Measurements from ENCODE around the gene CCSER1.

The CCSER1 gene

DNA sequence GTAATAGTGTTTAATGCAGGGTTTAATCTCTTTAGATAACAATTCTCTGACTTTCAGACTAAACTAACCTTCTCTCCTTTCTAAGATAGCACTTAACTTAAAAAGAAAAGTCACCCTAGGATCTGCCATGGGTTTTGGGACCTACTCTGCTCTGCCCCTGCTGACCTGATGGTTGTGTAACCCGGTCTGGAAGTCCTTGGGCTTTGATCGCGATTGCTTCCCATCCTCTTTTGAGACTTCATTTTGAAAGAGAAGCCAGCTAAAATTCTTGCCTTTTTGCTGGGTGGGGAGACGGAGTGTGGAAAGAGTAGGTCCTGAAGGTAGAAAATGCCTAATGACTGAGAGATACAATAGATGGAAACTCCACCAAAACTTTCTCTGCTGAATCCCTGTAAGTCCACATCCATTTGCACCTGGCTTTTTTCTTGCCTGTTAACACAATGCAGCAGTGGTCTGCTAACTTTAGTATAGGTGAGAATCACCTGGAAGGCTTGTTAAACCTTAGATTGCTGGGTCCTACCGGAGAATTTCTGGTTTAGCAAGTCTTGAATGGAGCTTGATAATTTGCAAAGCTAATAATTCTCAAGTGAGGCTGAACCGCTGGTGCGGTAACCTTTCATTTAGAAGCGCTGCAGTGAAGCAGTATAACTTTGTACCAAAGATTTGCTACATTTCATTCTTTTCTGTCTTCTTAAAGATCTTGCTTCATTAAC, 45.6 kb upstream of the CCSER1 start:
- Histone ChIP-seq H3K4me2 (ENCODE audit: insufficient read depth, low read length) (no peak overlapping the region), H3K36me3 (ENCODE audit: insufficient read depth, low read length) (no peaks in the 10 kb centered on the region), H2AFZ (ENCODE audit: low read depth, low read length) (no peak overlapping the region), H3K79me2 (ENCODE audit: insufficient read depth, low read length) (no peaks in the 10 kb centered on the region), H3K9me3 (ENCODE audit: insufficient read depth, low read length, severe bottlenecking) (no peaks in the 10 kb centered on the region), H4K20me1 (ENCODE audit: insufficient read depth, low read length) (no peaks in the 10 kb centered on the region), H3K27me3 (ENCODE audit: insufficient read depth, low read length, poor library complexity) (no peaks in the 10 kb centered on the region), H3K27ac (ENCODE audit: low read length) (no peak overlapping the region), H3K4me3 (ENCODE audit: low read depth in 1 of 2, low read length in 2 of 2) (no peak overlapping the region), H3K4me1 (ENCODE audit: insufficient read depth, low read length) (no peaks in the 10 kb centered on the region), H3K9ac (ENCODE audit: low read depth, low read length) (no peak overlapping the region)
- ATAC-seq (ENCODE audit: insufficient read depth, low read depth) (no peak), DNase-seq (no peak)
- TF ChIP-seq, protein P1, sequence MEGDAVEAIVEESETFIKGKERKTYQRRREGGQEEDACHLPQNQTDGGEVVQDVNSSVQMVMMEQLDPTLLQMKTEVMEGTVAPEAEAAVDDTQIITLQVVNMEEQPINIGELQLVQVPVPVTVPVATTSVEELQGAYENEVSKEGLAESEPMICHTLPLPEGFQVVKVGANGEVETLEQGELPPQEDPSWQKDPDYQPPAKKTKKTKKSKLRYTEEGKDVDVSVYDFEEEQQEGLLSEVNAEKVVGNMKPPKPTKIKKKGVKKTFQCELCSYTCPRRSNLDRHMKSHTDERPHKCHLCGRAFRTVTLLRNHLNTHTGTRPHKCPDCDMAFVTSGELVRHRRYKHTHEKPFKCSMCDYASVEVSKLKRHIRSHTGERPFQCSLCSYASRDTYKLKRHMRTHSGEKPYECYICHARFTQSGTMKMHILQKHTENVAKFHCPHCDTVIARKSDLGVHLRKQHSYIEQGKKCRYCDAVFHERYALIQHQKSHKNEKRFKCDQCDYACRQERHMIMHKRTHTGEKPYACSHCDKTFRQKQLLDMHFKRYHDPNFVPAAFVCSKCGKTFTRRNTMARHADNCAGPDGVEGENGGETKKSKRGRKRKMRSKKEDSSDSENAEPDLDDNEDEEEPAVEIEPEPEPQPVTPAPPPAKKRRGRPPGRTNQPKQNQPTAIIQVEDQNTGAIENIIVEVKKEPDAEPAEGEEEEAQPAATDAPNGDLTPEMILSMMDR (IDR thresholded peaks at IDR 0.05; ENCODE audit: borderline replicate concordance, extremely low read depth, low read length, poor library complexity, severe bottlenecking): no peak
- no peak for TF ChIP-seq EZH2 (IDR thresholded peaks at IDR 0.05; ENCODE audit: borderline replicate concordance, low read depth, low read length, severe bottlenecking)

DNA sequence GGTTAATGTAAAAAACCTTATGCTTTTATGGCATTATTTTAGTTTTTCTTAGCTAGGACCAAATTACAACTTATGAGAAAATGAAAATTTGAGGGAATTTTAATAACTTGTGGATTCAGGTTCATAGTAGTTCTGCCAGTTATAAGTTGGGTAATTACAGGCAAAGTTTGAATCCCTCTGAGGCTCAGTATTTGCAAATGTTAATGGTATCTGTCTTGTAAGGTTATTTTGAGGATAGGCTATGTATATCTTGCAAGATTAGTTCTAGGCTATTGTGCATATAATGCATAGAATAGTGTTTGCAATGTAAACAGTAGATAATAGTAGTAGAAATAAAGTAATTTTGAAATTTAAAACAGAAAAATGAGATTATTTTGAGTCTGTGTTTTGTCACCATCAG, 44.7 kb upstream of the CCSER1 start:
- no peak for ATAC-seq (ENCODE audit: insufficient read depth, low read depth)
- Histone ChIP-seq H3K27ac (ENCODE audit: low read length) (no peak overlapping the region), H3K36me3 (ENCODE audit: insufficient read depth, low read length) (no peaks in the 10 kb centered on the region), H3K4me1 (ENCODE audit: insufficient read depth, low read length) (no peaks in the 10 kb centered on the region), H3K4me3 (ENCODE audit: low read depth in 1 of 2, low read length in 2 of 2) (no peak overlapping the region), H2AFZ (ENCODE audit: low read depth, low read length) (no peak overlapping the region), H3K79me2 (ENCODE audit: insufficient read depth, low read length) (no peaks in the 10 kb centered on the region), H3K9me3 (ENCODE audit: insufficient read depth, low read length, severe bottlenecking) (no peaks in the 10 kb centered on the region), H3K27me3 (ENCODE audit: insufficient read depth, low read length, poor library complexity) (no peaks in the 10 kb centered on the region), H3K4me2 (ENCODE audit: insufficient read depth, low read length) (no peak overlapping the region), H3K9ac (ENCODE audit: low read depth, low read length) (no peak overlapping the region), H4K20me1 (ENCODE audit: insufficient read depth, low read length) (no peaks in the 10 kb centered on the region)
- DNase-seq: no peak
- TF ChIP-seq, protein P1 (IDR thresholded peaks at IDR 0.05; ENCODE audit: borderline replicate concordance, extremely low read depth, low read length, poor library complexity, severe bottlenecking): no peak
- no peak for TF ChIP-seq EZH2 (IDR thresholded peaks at IDR 0.05; ENCODE audit: borderline replicate concordance, low read depth, low read length, severe bottlenecking)

DNA sequence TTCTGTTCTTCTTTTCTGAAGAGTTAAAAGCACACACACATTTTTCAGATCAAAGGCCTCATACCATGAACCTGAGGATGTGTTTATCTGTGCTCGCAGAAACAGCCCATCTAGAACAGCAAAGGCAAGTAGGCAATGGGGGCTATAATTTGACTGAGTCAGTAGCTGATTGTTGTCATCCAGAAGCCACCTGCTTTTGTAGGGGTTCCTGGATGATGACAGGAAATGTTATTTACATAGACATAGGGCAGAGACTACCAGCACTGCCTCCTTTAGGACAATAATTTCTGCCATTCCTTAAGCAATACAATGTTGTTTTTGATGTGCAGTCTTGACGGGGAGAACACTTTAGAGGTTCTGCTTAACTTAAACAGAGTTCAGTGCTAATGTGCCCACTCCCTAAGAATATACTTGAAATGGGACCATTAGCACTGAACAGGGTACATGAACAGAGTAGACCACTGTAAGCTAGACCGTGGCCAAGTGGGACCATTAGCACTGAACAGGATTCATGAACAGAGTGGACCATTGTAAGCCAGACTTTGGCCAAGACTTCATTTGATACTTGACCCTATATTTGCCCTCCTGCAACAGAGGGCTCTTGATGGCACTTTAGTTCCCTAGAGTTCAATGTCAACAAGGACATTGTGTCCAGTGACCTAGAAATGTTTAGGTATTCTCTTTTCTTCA, 42.8 kb upstream of the CCSER1 start:
- Histone ChIP-seq H3K4me1 (ENCODE audit: insufficient read depth, low read length) (no peaks in the 10 kb centered on the region), H3K36me3 (ENCODE audit: insufficient read depth, low read length) (no peaks in the 10 kb centered on the region), H2AFZ (ENCODE audit: low read depth, low read length) (no peak overlapping the region), H4K20me1 (ENCODE audit: insufficient read depth, low read length) (no peaks in the 10 kb centered on the region), H3K9me3 (ENCODE audit: insufficient read depth, low read length, severe bottlenecking) (no peaks in the 10 kb centered on the region), H3K4me3 (ENCODE audit: low read depth in 1 of 2, low read length in 2 of 2) (no peak overlapping the region), H3K4me2 (ENCODE audit: insufficient read depth, low read length) (no peak overlapping the region), H3K79me2 (ENCODE audit: insufficient read depth, low read length) (no peaks in the 10 kb centered on the region), H3K27ac (ENCODE audit: low read length) (no peak overlapping the region), H3K9ac (ENCODE audit: low read depth, low read length) (no peak overlapping the region), H3K27me3 (ENCODE audit: insufficient read depth, low read length, poor library complexity) (no peaks in the 10 kb centered on the region)
- ATAC-seq (ENCODE audit: insufficient read depth, low read depth) (no peak), DNase-seq (no peak)
- TF ChIP-seq EZH2 (IDR thresholded peaks at IDR 0.05; ENCODE audit: borderline replicate concordance, low read depth, low read length, severe bottlenecking): no peak
- TF ChIP-seq, protein P1 (IDR thresholded peaks at IDR 0.05; ENCODE audit: borderline replicate concordance, extremely low read depth, low read length, poor library complexity, severe bottlenecking): no peak
